HCT116 (cell line): Measurements from ENCODE around the gene NCSTN. TPM values are rescaled to one million over a fixed set of nuclear protein-coding genes. Genes with fewer than 3 reads are reported as not detected.

ENCODE experiments used
- ATAC-seq: fragments of 200-7000 bp; cut with Tn5 transposase; 2 replicates; pipeline ENCODE4 v1.9.1; 2020; ENCODE audit warnings: mild to moderate bottlenecking, moderate library complexity
- BruUV-seq: library from RNA; stranded (reverse); fragments of 400-500 nt; replicated peaks from 2 replicates; lab custom pipeline; 2021; lab: Mats Ljungman, UMichigan
- CTCF ChIA-PET: fragments of 300-600 bp; sonication (Branson Sonifier 250); formaldehyde crosslinking; loops from one replicate; lab custom pipeline; 2021; ENCODE audit warnings: antibody characterized with exemption; lab: Charles Lee
- POLR2A ChIA-PET: fragments of 300-600, 350-600 bp; sonication (Branson Sonifier 250); formaldehyde crosslinking; loops from one replicate; lab custom pipeline; 2021; ENCODE audit warnings: antibody characterized with exemption; lab: Charles Lee
- RAD21 ChIA-PET, 2 experiments: fragments of 300-600 bp; sonication (Branson Sonifier 250); formaldehyde crosslinking; loops; one replicate each; lab custom pipeline; 2023; ENCODE audit warnings: low total read pairs in 2 of 2; ENCODE audit not compliant: uncharacterized antibody in 2 of 2, unreplicated experiment in 2 of 2, low non-redundant PET in 1 of 2; lab: Charles Lee
- DNase-seq: peaks from one replicate; pipeline ENCODE4 v3.0.0-alpha.2; 2010; ENCODE audit warnings: low read depth, low spot score
- H2AFZ ChIP-seq: fragments of 200-600 bp; shearing (Covaris generic), sonication (generic); 2 replicates; pipeline ENCODE4 v1.6.1; 2017; ENCODE audit warnings: low read depth, mixed run types, mixed read lengths, antibody characterized with exemption, low read length; ENCODE audit not compliant: poor library complexity, severe bottlenecking
- H3K27ac ChIP-seq: 2 replicates; pipeline ENCODE4 v1.5.1; 2012; ENCODE audit warnings: low read depth, low read length
- H3K27me3 ChIP-seq: fragments of 200-600 bp; sonication (generic); 2 replicates; pipeline ENCODE4 v1.6.1; 2016; ENCODE audit warnings: mixed run types, low read length, mixed read lengths; ENCODE audit not compliant: insufficient read depth
- H3K36me3 ChIP-seq, 2 experiments: fragments of 200-500 bp in 1 of 2; fragments of 200-600 bp in 1 of 2; sonication (Bioruptor generic) in 1 of 2; sonication (generic) in 1 of 2; 2 replicates each; pipeline versions ENCODE4 v1.5.1 to v1.6.1; 2014 to 2016; ENCODE audit warnings: low read length in 2 of 2, inconsistent platforms in 1 of 2, mixed read lengths in 1 of 2, mixed run types in 1 of 2; ENCODE audit not compliant: insufficient read depth in 2 of 2, control insufficient read depth in 1 of 2
- H3K4me1 ChIP-seq, 2 experiments: fragments of 200-600 bp in 1 of 2; sonication (generic) in 1 of 2; 2 replicates each; pipeline versions ENCODE4 v1.5.1 to v1.6.1; 2012 to 2017; ENCODE audit warnings: low read length in 2 of 2, inconsistent platforms in 1 of 2, mild to moderate bottlenecking in 1 of 2, mixed read lengths in 1 of 2, mixed run types in 1 of 2, moderate library complexity in 1 of 2; ENCODE audit not compliant: insufficient read depth in 2 of 2, control insufficient read depth in 1 of 2
- H3K4me2 ChIP-seq: fragments of 200-600 bp; sonication (generic); 2 replicates; pipeline ENCODE4 v1.6.1; 2017; ENCODE audit warnings: mixed run types, low read length, mixed read lengths
- H3K4me3 ChIP-seq, 2 experiments: fragments of 200-600 bp in 1 of 2; sonication (generic) in 1 of 2; replicated peaks in 1 of 2; 2 replicates each; pipeline ENCODE4 v1.5.1; 2011 to 2016; ENCODE audit warnings: low read length in 2 of 2, control low read depth in 1 of 2, low read depth in 1 of 2, mild to moderate bottlenecking in 1 of 2, mixed read lengths in 1 of 2, mixed run types in 1 of 2
- H3K79me2 ChIP-seq: fragments of 200-600 bp; sonication (generic); 2 replicates; pipeline ENCODE4 v1.6.1; 2017; ENCODE audit warnings: mild to moderate bottlenecking, mixed run types, low read length, moderate library complexity, mixed read lengths; ENCODE audit not compliant: insufficient read depth
- H3K9ac ChIP-seq: fragments of 200-600 bp; sonication (generic); 2 replicates; pipeline ENCODE4 v1.6.1; 2016; ENCODE audit warnings: low read length, mixed read lengths
- H3K9me2 ChIP-seq: fragments of 200-600 bp; sonication (generic), shearing (Covaris generic); 2 replicates; pipeline ENCODE4 v1.6.1; 2017; ENCODE audit warnings: mixed run types, mild to moderate bottlenecking, moderate library complexity; ENCODE audit not compliant: insufficient read depth
- H3K9me3 ChIP-seq, 2 experiments: fragments of 200-500 bp in 1 of 2; fragments of 200-600 bp in 1 of 2; sonication (Bioruptor generic) in 1 of 2; sonication (generic) in 1 of 2; 2 replicates each; pipeline ENCODE4 v1.6.1; 2014 to 2017; ENCODE audit warnings: low read length in 2 of 2, mixed read lengths in 2 of 2, inconsistent platforms in 1 of 2, low read depth in 1 of 2, mild to moderate bottlenecking in 1 of 2, mixed run types in 1 of 2, moderate library complexity in 1 of 2; ENCODE audit not compliant: control insufficient read depth in 1 of 2, insufficient read depth in 1 of 2
- H4K20me1 ChIP-seq: fragments of 200-600 bp; sonication (generic), shearing (Covaris generic); 2 replicates; pipeline ENCODE4 v1.6.1; 2017; ENCODE audit warnings: mixed run types, mild to moderate bottlenecking, moderate library complexity; ENCODE audit not compliant: insufficient read depth
- EGR1 ChIP-seq: IDR thresholded peaks from 2 replicates; pipeline ENCODE4 v1.6.1; 2012; ENCODE audit warnings: low read depth
- MAX ChIP-seq: IDR thresholded peaks from 2 replicates; pipeline ENCODE4 v1.6.1; 2012
- RAD21 ChIP-seq: IDR thresholded peaks from 2 replicates; pipeline ENCODE4 v1.6.1; 2012; ENCODE audit warnings: low read depth, mild to moderate bottlenecking
- YY1 ChIP-seq: IDR thresholded peaks from 2 replicates; pipeline ENCODE4 v1.6.1; 2011; ENCODE audit warnings: low read length, low read depth, moderate library complexity, mild to moderate bottlenecking; ENCODE audit not compliant: insufficient replicate concordance; ENCODE audit errors: extremely low read depth
- ZNF274 ChIP-seq: fragments of 200-500 bp; sonication (Bioruptor generic); IDR thresholded peaks from 2 replicates; pipeline ENCODE4 v1.6.1; 2014; ENCODE audit warnings: mild to moderate bottlenecking, low read depth, low read length, inconsistent platforms
- intact Hi-C: fragments of 100-400 bp; cut with micrococcal nuclease; formaldehyde crosslinking; loops from 2 replicates; pipeline ENCODE4 v1.10.0; 2022
- total RNA-seq: library from RNA; stranded (reverse); gene quantifications from one replicate; pipeline ENCODE4 v1.2.1, GENCODE V29; 2021; ENCODE audit not compliant: unreplicated experiment

Gene NCSTN
- total RNA-seq, 1 experiment from 2014 or later: 68.4 TPM

GRCh38 chr1:160367516-160367900, 24.3 kb downstream of the NCSTN start:
- intact Hi-C loops: no loop called here
- H4K20me1 ChIP-seq: no peaks in the 10 kb centered on the region
- H3K27me3 ChIP-seq: no peaks in the 10 kb centered on the region
- ChIA-PET POLR2A (no interaction called here), CTCF (interaction anchor here (2.9 kb wide), 1 partner anchor 8 kb away, joined by 13 read pairs; no protein-coding TSS in a partner anchor), RAD21 (no interaction called here)
- H3K36me3 ChIP-seq: no peaks in the 10 kb centered on the region
- no peaks in the 10 kb centered on the region for H3K4me1 ChIP-seq
- no peak overlapping the region for H2AFZ ChIP-seq
- no peak for DNase-seq
- no TSS peak for BruUV-seq
- H3K4me3 ChIP-seq: no peak overlapping the region
- H3K4me2 ChIP-seq: no peak overlapping the region
- H3K9me3 ChIP-seq: no peaks in the 10 kb centered on the region
- H3K9me2 ChIP-seq: no peaks in the 10 kb centered on the region
- H3K9ac ChIP-seq: no peak overlapping the region
- H3K79me2 ChIP-seq: no peaks in the 10 kb centered on the region
- ATAC-seq: no peak
- TF ChIP-seq RAD21: no peak
- no peak for TF ChIP-seq YY1
- H3K27ac ChIP-seq: no peak overlapping the region

- Histone ChIP-seq H4K20me1 (no peaks in the 10 kb centered on the region), H3K27me3 (no peaks in the 10 kb centered on the region), H3K4me1 (no peaks in the 10 kb centered on the region), H3K9me2 (no peaks in the 10 kb centered on the region), H3K4me3 (no peak overlapping the region), H2AFZ (no peak overlapping the region), H3K79me2 (no peaks in the 10 kb centered on the region), H3K9me3 (no peaks in the 10 kb centered on the region), H3K36me3 (no peaks in the 10 kb centered on the region), H3K4me2 (no peak overlapping the region)
- CTCF ChIA-PET: interaction anchor here (2.9 kb wide), 1 partner anchor 8 kb away, joined by 13 read pairs; no protein-coding TSS in a partner anchor
- intact Hi-C loops: no loop called here
- DNase-seq: no peak
- TF ChIP-seq MAX (no peak), ZNF274 (no peak), EGR1 (no peak)
- TF ChIP-seq, all 23 proteins: peak for 0
- ATAC-seq: no peak
- Histone ChIP-seq H3K27ac (no peak overlapping the region), H3K9ac (no peak overlapping the region)
- RAD21 ChIA-PET: no interaction called here
- POLR2A ChIA-PET: no interaction called here
- BruUV-seq: no TSS peak
Measured at GRCh38 chr1:160367934-160368923, 25.0 kb downstream of the NCSTN start.
